Transverse colon (tissue), 3 donors: Measurements from ENCODE around the gene NOS3.

ENCODE experiments used
- CTCF ChIP-seq, 5 experiments: fragments of 200-600 bp in 3 of 5; fragments of 450-650 bp in 2 of 5; sonication (generic) in 3 of 5; IDR thresholded peaks; 1 replicate in 2 of 5; 2 replicates in 3 of 5; pipeline ENCODE4 v1.5.1; 2016 to 2017; ENCODE audit warnings: antibody characterized with exemption in 5 of 5, inconsistent platforms in 3 of 5, mild to moderate bottlenecking in 2 of 5, moderate library complexity in 1 of 5
- EP300 ChIP-seq: sonication (generic); formaldehyde crosslinking; IDR thresholded peaks from one replicate; pipeline ENCODE4 v1.6.1; 2017; ENCODE audit warnings: antibody characterized with exemption, low read depth
- POLR2A ChIP-seq: fragments of 450-650 bp; IDR thresholded peaks from one replicate; pipeline ENCODE4 v1.6.1; 2016; ENCODE audit warnings: antibody characterized with exemption, mild to moderate bottlenecking, moderate library complexity

- TF ChIP-seq POLR2A (no peak), CTCF (IDR thresholded peaks at IDR 0.05) (no peak), EP300 (no peak)
These were observed 17.0 kb upstream of the NOS3 start for GRCh38 chr7:150973571-150974451.
